SK-N-SH (cell line): ENCODE results near the gene CDC42SE1.

Experiments
- CTCF ChIP-seq: fragments of 200-600 bp; sonication (generic); IDR thresholded peaks from 2 replicates; pipeline ENCODE4 v1.6.1; 2017; ENCODE audit warnings: antibody characterized with exemption, mild to moderate bottlenecking, moderate library complexity
- EP300 ChIP-seq, 2 experiments: IDR thresholded peaks; 2 replicates each; pipeline versions ENCODE4 v1.4.0 to v1.6.1; 2012; ENCODE audit warnings: borderline replicate concordance in 1 of 2, low read depth in 1 of 2, low read length in 1 of 2
- FOXJ3 ChIP-seq: sonication (generic); formaldehyde crosslinking; IDR thresholded peaks from 2 replicates; pipeline ENCODE4 v1.5.1; 2020; ENCODE audit warnings: mild to moderate bottlenecking, missing genetic modification reagents
- MEF2A ChIP-seq: IDR thresholded peaks from 2 replicates; pipeline ENCODE4 v1.4.0; 2012; ENCODE audit warnings: low read depth, borderline replicate concordance
- RFX5 ChIP-seq: IDR thresholded peaks from 2 replicates; pipeline ENCODE4 v1.6.1; 2012; ENCODE audit warnings: mild to moderate bottlenecking, improper control_type of control experiment, low read length
- SIN3A ChIP-seq: IDR thresholded peaks from 2 replicates; pipeline ENCODE4 v1.6.1; 2012; ENCODE audit warnings: low read depth, mild to moderate bottlenecking, low read length, moderate library complexity, borderline replicate concordance
- TF ChIP-seq, protein P1 (sequence below): IDR thresholded peaks from 2 replicates; pipeline ENCODE4 v1.4.0; 2012; ENCODE audit warnings: low read depth

DNA sequence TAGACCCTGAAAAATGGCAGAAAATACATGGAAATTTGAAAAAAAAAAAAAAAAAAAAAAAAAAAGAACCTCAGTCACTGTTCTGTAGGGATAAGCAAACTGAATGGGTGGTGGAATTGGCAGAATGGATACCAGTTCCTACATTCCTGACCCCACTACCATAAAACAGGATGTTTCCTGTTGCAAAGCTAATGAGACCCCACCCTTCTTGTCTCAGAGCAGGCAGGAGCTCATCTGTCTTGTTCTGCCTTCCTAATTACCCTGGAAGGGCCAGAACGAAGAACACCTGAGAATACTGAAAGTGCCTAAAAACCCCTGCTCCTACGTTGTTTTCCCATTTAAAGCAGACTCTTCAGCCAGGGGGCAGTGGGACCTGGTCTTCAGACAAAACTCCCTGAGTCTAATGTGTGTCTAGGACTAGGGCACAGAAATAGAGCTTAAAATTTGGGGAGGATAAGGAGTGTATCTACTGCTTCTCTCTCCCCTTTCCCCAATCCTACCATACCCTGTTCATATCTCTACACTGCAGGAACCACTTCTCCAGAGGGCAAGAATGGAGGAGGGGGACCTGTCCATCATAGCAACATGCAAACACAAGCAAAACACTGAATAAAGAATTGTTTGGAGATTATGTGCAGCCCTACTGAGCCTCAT, 7.9 kb downstream of the CDC42SE1 start:
- TF ChIP-seq CTCF (no peak), MEF2A (no peak), EP300 (IDR thresholded peaks at IDR 0.05; ENCODE audit: borderline replicate concordance in 1 of 2, low read depth in 1 of 2, low read length in 1 of 2) (no peak), SIN3A (no peak), RFX5 (no peak), FOXJ3 (CRISPR knock-in tag) (no peak)
- TF ChIP-seq, protein P1, sequence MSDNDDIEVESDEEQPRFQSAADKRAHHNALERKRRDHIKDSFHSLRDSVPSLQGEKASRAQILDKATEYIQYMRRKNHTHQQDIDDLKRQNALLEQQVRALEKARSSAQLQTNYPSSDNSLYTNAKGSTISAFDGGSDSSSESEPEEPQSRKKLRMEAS = no peak
